ENCODE measurements around the gene LRRC46. TPM values are rescaled to one million over a fixed set of nuclear protein-coding genes. Genes with fewer than 3 reads are reported as not detected.

Gene LRRC46
- total and polyA plus RNA-seq, 4 donors, result 9.3 to 25.3 (median 10.7) TPM

- WGBS, 2 donors, result 69 to 74% methylated on average over 13 of the region's 13 CpGs
- DNase-seq (no peak), ATAC-seq (ENCODE audit: insufficient read depth, low FRiP score) (no peak)
- no peaks in the 10 kb centered on the region for H3K9me3 ChIP-seq (ENCODE audit: control insufficient read depth in 4 of 4, insufficient read depth in 3 of 4, low read length in 3 of 4)
- no peak overlapping the region for H3K9ac ChIP-seq (ENCODE audit: insufficient read depth in 1 of 2, low read length in 2 of 2)
- H3K27me3 ChIP-seq (ENCODE audit: control insufficient read depth in 3 of 3, insufficient read depth in 3 of 3, low read length in 2 of 3), result no peaks in the 10 kb centered on the region
- H3K36me3 ChIP-seq (ENCODE audit: control insufficient read depth in 4 of 4, insufficient read depth in 4 of 4, low read length in 4 of 4), result peaks cover 0 to 21% (median 6%) of the 10 kb centered on the region in 4 donors
- H3K4me3 ChIP-seq, result no peak overlapping the region
- TF ChIP-seq CTCF (IDR thresholded peaks at IDR 0.05; ENCODE audit: control extremely low read depth, extremely low read depth), result no peak
- H3K27ac ChIP-seq (ENCODE audit: low read depth in 1 of 2, low read length in 1 of 2), result no peak overlapping the region
- H3K4me1 ChIP-seq (ENCODE audit: control insufficient read depth in 5 of 5, insufficient read depth in 5 of 5, low read length in 5 of 5), result peaks cover 0 to 25% (median 4%) of the 10 kb centered on the region in 5 donors
Observed at GRCh38 chr17:47837401-47838039, 6.0 kb downstream of the LRRC46 start.

- Histone ChIP-seq H3K9ac (ENCODE audit: insufficient read depth in 1 of 2, low read length in 2 of 2) (no peak overlapping the region), H3K27ac (ENCODE audit: low read depth in 1 of 2, low read length in 1 of 2) (no peak overlapping the region), H3K4me3 (no peak overlapping the region), H3K27me3 (ENCODE audit: control insufficient read depth in 3 of 3, insufficient read depth in 3 of 3, low read length in 2 of 3) (no peaks in the 10 kb centered on the region), H3K4me1 (ENCODE audit: control insufficient read depth in 5 of 5, insufficient read depth in 5 of 5, low read length in 5 of 5) (peaks cover 0 to 34% (median 6%) of the 10 kb centered on the region in 5 donors), H3K9me3 (ENCODE audit: control insufficient read depth in 4 of 4, insufficient read depth in 3 of 4, low read length in 3 of 4) (no peaks in the 10 kb centered on the region), H3K36me3 (ENCODE audit: control insufficient read depth in 4 of 4, insufficient read depth in 4 of 4, low read length in 4 of 4) (peaks cover 0 to 21% (median 6%) of the 10 kb centered on the region in 4 donors)
- no peak for DNase-seq
- WGBS, 2 donors, result 94 to 98% methylated on average over 13 of the region's 13 CpGs
- no peak for TF ChIP-seq CTCF (IDR thresholded peaks at IDR 0.05; ENCODE audit: control extremely low read depth, extremely low read depth)
- no peak for ATAC-seq (ENCODE audit: insufficient read depth, low FRiP score)
Observed at GRCh38 chr17:47838636-47839035, 7.2 kb downstream of the LRRC46 start.

- Histone ChIP-seq H3K36me3 (ENCODE audit: control insufficient read depth in 4 of 4, insufficient read depth in 4 of 4, low read length in 4 of 4) (peaks cover 0 to 21% (median 6%) of the 10 kb centered on the region in 4 donors), H3K4me3 (no peak overlapping the region), H3K27ac (ENCODE audit: low read depth in 1 of 2, low read length in 1 of 2) (no peak overlapping the region), H3K9me3 (ENCODE audit: control insufficient read depth in 4 of 4, insufficient read depth in 3 of 4, low read length in 3 of 4) (no peaks in the 10 kb centered on the region), H3K27me3 (ENCODE audit: control insufficient read depth in 3 of 3, insufficient read depth in 3 of 3, low read length in 2 of 3) (no peaks in the 10 kb centered on the region), H3K4me1 (ENCODE audit: control insufficient read depth in 5 of 5, insufficient read depth in 5 of 5, low read length in 5 of 5) (peaks cover 0 to 38% (median 6%) of the 10 kb centered on the region in 5 donors), H3K9ac (ENCODE audit: insufficient read depth in 1 of 2, low read length in 2 of 2) (no peak overlapping the region)
- 92% methylated on average over 5 of the region's 5 CpGs for WGBS, 2 donors
- TF ChIP-seq CTCF (IDR thresholded peaks at IDR 0.05; ENCODE audit: control extremely low read depth, extremely low read depth), result no peak
- no peak for DNase-seq
- no peak for ATAC-seq (ENCODE audit: insufficient read depth, low FRiP score)
Observed at GRCh38 chr17:47839071-47839470, 7.6 kb downstream of the LRRC46 start.
